Fibroblast of skin of left biceps (primary cell): ENCODE results near the gene NKAIN1.
A peak's percentile ranks its signal among the peaks of the same experiment; 100 is the strongest.
"Not testable (repeated sequence)": the region's sequence is repeated elsewhere in the genome, so short reads cannot be mapped to it uniquely, and the experiment has no call there.

Experiments used
- DNase-seq, 2 experiments: peaks; one replicate each; pipeline ENCODE4 v3.0.0-alpha.2; 2013; ENCODE audit warnings: low read depth in 2 of 2

NKAIN1 gene

GRCh38 chr1:31154000-31154631 is 85.6 kb downstream of the NKAIN1 start:
- no peak for DNase-seq

DNA sequence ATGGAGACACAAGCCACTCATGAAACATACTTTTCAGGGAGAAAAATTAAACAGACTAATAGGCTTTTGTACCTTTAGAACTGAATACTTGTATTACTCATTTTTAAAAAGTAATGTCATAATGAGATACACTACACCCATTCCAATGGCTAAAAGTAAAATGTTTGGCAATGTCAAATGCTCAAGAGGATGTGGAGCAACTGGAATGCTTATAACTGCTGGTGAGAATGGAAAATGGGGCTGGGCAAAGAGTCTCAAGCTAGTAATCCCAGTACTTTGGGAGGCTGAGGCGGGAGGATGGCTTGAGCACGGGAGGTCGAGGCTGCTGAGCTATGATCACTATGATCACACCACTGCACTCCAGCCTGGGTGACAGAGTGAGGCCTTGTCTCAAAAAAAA is 86.3 kb downstream of the NKAIN1 start:
- no peak for DNase-seq

DNA sequence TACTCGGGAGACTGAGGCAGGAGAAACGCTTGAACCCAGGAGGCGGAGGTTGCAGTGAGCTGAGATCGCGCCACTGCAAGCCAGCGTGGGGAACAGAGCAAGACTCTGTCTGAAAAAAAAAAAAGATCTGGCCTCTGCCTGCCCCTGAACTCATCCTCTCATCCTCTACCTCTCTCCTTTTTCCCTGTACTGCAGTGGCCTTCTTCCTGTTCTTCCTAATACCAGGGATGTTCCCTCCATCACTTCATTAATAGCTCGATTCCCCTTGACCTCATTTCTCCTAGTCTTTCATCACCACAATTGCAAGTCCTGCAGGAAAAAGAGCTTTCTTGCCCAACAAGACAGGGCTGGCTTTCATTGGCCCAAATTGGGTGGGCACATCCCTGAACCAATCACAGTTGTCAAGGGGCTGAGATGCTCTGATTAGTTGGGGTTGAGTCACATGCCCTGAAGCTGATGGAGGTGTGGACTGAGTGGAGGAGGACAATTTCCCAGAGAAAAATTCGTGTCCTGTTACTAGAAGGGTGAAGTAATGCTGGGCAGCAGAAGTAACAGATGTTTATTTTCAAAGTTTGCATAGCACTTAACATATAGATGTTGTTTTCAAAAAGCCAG is 87.4 kb downstream of the NKAIN1 start:
- DNase-seq = peak; percentile 31 to 35

DNA sequence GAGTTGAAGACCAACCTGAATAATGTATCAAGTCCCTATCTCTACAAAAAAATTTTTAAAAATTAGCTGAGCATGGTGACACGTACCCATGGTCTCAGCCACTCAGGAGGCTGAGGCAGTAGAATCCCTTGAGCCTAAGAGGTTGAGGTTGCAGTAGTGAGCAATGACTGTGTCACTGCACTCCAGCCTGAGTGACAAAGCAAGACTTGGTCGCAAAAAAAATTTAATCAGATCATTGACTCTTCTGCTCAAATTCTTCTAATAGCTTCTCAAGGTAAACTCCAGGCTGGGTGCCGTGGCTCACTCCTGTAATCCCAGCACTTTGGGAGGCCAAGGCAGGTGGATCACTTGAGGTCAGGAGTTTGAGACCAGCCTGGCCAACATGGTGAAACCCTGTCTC is 88.3 kb downstream of the NKAIN1 start:
- DNase-seq = no peak

- no peak for DNase-seq
Observed at GRCh38 chr1:31148409-31148808, 91.3 kb downstream of the NKAIN1 start.

- no peak for DNase-seq
Observed at GRCh38 chr1:31145648-31146047, 94.0 kb downstream of the NKAIN1 start.

- no peak for DNase-seq
Observed at GRCh38 chr1:31144442-31144841, 95.2 kb downstream of the NKAIN1 start.

- DNase-seq = no peak
Observed at GRCh38 chr1:31143455-31143854, 96.2 kb downstream of the NKAIN1 start.

DNA sequence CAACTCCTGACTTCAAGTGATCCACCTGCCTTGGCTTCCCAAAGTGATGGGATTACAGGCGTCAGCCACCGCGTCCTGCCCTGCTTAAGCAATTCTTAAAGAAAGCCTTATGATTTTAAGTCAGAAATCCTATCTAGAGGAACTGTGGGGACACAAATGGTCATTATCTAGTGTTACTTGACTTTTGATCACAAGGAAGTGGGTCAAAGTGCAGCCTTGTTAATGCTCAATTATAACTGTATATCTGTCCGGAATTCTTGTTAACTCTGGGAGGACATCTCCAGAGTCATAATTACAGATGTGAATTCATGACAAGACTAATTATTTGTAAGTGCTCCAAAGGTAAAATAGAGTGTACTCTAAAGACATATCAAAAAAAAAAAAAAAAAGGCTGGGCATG is 97.3 kb downstream of the NKAIN1 start:
- DNase-seq = no peak

- DNase-seq = no peak
Observed at GRCh38 chr1:31140299-31140698, 99.4 kb downstream of the NKAIN1 start.

- not testable (repeated sequence) for DNase-seq
Observed at GRCh38 chr1:31138797-31139521, 100.7 kb downstream of the NKAIN1 start.

DNA sequence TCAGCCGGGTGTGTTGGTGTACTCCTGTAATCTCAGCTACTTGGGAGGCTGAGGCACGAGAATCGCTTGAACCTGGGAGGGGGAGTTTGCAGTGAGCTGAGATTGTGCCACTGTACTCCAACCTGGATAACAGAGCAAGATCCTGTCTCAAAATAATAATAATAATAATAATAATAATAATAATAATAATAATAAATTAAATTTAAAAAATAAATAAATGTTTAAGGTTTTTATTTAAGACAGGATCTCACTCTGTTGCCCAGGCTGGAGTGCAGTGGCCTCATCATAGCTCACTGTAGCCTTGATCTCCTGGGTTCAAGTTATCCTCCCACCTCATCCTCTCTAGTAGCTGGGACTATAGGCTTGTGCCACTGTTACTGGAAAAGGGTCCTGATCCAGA is 101.8 kb downstream of the NKAIN1 start:
- DNase-seq = not testable (repeated sequence)

DNA sequence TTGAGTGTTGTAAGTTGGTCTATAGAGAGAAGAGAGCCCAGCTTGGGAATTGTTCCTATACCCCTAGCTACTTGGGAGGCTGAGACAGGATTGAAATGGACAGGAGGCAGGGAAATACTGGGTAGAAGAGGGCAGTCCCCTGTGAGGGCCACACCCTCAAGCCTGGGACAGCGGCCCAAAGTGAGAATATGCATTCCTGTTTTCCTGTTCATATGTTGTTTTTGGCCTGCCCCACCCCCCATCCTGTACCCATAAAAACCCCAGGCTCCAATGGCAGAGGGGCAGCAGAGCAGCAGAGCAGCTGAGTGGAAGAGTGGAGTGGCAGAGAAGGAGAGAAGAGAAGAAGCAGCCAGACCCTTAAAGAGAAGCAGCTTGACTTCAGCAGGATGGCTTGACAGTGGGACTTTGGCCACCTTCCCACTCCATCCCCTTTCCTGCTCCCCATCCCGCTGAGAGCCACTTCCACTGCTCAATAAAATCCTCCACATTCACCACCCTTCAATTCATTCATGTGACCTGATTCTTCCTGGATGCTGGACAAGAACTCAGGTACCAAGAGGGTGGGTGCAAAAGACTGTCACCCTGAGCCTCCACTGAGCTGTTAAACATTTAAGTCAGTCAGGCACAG is 103.6 kb downstream of the NKAIN1 start:
- DNase-seq = no peak

DNA sequence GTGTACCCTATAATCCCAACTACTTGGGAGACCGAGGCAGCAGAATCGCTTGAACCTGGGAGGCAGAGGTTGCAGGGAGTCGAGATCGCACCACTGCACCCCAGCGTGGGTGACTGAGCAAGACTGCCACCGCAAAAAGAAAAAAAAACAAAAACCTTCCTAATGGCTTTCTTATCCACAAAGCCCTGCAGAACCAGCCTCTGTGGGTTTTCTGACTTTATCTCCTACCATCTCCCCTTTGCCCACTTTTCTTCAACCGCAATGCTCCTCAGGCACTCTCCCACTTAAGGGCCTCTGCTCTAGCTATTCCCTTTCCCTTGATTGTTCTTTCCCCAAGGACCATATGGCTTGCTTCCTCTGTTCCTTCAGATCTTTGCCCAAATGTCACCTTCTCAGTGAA is 106.3 kb downstream of the NKAIN1 start:
- DNase-seq = no peak
